ENCODE results near the gene CDK10.

Gene CDK10

DNA sequence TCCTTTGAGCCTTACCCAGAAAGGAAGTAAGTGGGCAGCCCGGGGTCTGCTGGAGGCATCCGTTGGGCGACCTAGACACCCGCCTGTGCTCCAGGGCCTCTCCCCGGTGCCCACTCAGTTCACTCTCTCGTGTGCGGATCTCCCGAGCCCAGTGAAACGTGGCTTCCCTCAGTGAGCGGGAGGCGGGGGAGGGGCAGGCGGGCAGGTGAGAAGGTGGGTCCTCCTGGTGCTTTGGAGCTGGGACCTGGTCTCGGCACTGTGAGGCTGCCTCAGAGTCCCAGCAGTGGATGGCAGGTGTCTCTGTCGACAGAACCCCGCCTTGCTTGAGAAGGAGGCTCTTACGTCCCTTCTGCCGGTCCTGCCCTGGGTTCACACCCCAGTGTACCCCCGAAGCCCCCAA is 42.8 kb downstream of the CDK10 start:
- no peak overlapping the region for H3K4me3 ChIP-seq (ENCODE audit: low read depth, low read length)
- TF ChIP-seq, protein P1, sequence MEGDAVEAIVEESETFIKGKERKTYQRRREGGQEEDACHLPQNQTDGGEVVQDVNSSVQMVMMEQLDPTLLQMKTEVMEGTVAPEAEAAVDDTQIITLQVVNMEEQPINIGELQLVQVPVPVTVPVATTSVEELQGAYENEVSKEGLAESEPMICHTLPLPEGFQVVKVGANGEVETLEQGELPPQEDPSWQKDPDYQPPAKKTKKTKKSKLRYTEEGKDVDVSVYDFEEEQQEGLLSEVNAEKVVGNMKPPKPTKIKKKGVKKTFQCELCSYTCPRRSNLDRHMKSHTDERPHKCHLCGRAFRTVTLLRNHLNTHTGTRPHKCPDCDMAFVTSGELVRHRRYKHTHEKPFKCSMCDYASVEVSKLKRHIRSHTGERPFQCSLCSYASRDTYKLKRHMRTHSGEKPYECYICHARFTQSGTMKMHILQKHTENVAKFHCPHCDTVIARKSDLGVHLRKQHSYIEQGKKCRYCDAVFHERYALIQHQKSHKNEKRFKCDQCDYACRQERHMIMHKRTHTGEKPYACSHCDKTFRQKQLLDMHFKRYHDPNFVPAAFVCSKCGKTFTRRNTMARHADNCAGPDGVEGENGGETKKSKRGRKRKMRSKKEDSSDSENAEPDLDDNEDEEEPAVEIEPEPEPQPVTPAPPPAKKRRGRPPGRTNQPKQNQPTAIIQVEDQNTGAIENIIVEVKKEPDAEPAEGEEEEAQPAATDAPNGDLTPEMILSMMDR (IDR thresholded peaks at IDR 0.05; ENCODE audit: low read depth, low read length): no peak

DNA sequence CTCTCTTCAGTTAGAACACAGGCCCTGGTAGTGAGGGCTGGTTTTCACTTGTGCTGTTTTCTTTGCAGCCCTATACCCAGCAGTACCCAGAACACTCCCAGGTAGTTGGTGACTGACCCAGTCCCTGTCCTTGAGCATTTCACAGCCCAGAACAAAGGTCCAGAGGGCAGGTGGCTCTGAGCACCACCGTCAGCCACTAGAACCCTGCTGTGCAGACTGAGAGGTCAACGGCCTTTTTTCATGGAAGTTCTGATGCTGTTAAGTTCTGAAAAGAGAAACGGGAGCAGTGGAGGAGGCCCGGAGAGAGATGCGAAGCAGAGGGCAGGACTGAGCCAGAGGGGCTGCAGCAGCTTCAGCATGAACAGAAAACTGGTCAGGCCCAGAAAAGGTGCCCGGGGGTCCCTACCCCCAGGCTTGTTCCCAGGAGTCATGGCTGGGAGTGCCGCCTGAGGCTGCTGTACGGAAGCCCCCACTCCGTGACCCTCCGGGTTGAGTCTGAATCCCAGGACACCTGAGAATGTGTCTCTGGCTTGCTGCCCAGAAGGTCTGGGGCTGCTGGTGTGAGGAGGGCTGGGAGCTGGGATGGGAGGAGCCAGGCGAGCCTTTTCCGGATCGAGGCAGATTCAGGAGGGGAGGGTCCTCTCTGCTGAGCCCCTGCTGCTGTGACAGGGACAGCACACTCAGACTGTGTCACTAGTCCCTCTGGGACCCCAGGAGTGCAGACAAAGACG is 43.5 kb downstream of the CDK10 start:
- TF ChIP-seq, protein P1 (IDR thresholded peaks at IDR 0.05; ENCODE audit: low read depth, low read length): no peak
- H3K4me3 ChIP-seq (ENCODE audit: low read depth, low read length): no peak overlapping the region

DNA sequence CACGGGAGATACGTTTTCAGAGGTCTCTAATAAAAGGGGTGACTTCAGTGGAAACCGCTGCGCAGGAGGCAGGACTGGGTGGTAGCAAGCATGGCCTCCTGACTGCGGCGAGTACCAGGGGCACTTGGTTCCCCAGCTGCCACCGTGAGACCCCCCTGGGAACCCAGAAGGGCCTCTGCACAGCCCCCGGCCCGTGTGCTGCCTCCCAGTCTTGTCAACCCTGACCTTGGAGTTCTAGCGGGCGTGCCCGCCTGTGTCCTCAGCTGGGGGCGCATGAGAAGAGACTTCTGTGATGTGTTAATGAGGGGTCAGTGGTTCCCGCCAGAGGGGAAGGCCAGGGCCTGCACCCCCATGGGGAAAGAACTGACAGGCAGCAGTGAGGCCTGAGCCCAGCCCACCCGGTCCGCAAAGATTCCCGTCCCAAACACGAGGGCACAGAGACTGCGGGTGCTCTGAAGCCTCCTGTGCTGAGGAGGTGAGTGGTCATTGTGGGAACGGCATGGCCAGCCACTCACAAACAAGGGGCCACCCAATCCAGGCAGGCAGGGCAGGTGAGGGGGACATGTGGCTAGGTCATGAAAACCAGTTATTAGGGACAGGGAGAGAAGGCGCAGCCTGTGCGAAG is 44.2 kb downstream of the CDK10 start:
- TF ChIP-seq, protein P1 (IDR thresholded peaks at IDR 0.05; ENCODE audit: low read depth, low read length): no peak
- no peak overlapping the region for H3K4me3 ChIP-seq (ENCODE audit: low read depth, low read length)

DNA sequence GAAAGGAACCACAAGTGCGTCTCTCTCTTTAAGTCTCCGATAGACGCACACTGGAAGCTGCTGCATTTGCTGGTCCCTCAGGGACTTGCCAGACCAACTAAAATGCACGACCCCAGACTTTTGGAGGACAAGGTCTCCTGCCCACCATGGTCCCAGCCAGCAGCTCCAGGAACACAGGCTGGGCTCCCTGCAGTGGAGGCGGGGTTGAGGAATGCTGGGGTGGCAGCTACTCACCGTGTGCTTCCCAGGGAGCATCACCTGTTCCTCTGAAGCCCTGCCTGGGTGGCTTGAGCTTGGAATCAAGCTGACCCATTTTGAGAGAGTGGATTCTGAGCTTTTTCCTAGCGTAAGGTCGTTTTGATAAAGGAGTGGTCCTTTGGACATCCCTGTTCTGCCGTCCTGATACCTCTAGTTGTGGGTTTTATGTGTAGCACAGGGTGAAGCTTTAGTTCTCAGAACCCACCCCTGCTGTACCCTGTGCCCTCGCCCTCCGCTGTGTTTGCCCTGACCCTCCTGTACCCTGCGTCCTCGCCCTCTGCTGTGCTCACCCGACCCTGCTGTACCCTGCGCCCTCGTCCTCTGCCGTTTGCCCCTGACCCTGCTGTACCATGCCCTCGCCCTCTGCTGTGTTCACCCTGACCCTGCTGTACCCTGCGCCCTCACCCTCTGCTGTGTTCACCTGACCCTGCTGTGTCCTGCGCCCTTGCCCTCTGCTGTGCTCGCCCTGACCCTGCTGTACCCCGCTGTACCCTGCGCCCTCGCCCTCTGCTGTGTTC is 45.8 kb downstream of the CDK10 start:
- TF ChIP-seq, protein P1 (IDR thresholded peaks at IDR 0.05; ENCODE audit: low read depth, low read length): no peak

DNA sequence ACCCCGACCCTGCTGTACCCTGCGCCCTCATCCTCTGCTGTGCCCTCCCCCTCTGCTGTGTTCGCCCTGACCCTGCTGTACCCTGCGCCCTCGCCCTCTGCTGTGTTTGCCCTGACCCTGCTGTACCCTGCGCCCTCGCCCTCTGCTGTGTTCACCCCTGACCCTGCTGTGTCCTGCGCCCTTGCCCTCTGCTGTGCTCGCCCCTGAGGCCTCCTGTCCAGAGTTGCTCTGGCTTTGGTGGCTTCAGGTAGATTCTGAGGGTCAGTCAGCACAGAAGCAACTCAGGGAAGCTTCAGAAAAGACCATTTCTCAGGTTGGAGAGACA is 46.4 kb downstream of the CDK10 start:
- no peak overlapping the region for H3K4me3 ChIP-seq (ENCODE audit: low read depth, low read length)

More for the DNA sequence above, 45.8 kb downstream of the CDK10 start:
- no peak overlapping the region for H3K4me3 ChIP-seq (ENCODE audit: low read depth, low read length)

DNA sequence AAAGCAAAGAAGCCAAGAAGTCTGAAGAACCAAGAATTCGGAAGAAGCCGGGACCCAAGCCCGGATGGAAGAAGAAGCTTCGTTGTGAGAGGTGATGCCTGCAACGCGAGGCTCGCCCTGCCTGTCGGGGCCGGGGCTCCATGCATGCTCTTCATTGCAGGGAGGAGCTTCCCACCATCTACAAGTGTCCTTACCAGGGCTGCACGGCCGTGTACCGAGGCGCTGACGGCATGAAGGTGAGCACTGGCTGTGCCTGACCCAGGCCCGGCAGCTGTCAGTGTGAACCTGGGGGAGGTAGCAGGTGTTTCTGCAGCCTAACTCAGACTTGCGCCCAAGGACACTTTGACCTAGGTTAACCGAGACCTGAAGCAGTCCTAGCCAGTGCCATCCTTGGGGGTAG is 46.8 kb downstream of the CDK10 start:
- TF ChIP-seq, protein P1 (IDR thresholded peaks at IDR 0.05; ENCODE audit: low read depth, low read length): no peak
- no peak overlapping the region for H3K4me3 ChIP-seq (ENCODE audit: low read depth, low read length)

More for the DNA sequence above, 46.4 kb downstream of the CDK10 start:
- TF ChIP-seq, protein P1 (IDR thresholded peaks at IDR 0.05; ENCODE audit: low read depth, low read length): no peak

DNA sequence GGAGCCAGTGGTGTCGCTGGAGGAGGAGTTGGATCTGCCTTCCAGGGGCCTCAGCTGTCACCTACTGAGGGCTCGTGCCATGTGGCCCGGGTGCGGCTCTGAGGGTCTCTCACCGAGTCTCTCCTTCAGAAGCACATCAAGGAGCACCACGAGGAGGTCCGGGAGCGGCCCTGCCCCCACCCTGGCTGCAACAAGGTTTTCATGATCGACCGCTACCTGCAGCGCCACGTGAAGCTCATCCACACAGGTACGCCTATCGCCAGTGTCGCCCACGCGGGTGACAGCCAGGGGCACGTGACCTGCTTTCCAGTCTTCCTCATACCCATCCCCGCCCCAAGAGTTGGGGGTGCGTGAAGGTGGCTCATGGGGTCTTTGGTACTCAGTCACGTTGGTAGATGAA is 47.3 kb downstream of the CDK10 start:
- H3K4me3 ChIP-seq (ENCODE audit: low read depth, low read length): no peak overlapping the region
- TF ChIP-seq, protein P1 (IDR thresholded peaks at IDR 0.05; ENCODE audit: low read depth, low read length): no peak

Measured in WI38 (cell line).